ENCODE results near the gene LRRC7. TPM values are rescaled to one million over a fixed set of nuclear protein-coding genes. Genes with fewer than 3 reads are reported as not detected.

Gene LRRC7
- polyA plus RNA-seq, 1 experiment = 0.22 TPM

GRCh38 chr1:70008660-70009059 is 440.9 kb downstream of the LRRC7 start:
- TF ChIP-seq, protein P1, sequence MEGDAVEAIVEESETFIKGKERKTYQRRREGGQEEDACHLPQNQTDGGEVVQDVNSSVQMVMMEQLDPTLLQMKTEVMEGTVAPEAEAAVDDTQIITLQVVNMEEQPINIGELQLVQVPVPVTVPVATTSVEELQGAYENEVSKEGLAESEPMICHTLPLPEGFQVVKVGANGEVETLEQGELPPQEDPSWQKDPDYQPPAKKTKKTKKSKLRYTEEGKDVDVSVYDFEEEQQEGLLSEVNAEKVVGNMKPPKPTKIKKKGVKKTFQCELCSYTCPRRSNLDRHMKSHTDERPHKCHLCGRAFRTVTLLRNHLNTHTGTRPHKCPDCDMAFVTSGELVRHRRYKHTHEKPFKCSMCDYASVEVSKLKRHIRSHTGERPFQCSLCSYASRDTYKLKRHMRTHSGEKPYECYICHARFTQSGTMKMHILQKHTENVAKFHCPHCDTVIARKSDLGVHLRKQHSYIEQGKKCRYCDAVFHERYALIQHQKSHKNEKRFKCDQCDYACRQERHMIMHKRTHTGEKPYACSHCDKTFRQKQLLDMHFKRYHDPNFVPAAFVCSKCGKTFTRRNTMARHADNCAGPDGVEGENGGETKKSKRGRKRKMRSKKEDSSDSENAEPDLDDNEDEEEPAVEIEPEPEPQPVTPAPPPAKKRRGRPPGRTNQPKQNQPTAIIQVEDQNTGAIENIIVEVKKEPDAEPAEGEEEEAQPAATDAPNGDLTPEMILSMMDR (IDR thresholded peaks at IDR 0.05; ENCODE audit: insufficient read depth, low read depth, low read length) = no peak
- POLR2A ChIA-PET = no interaction called here
- Histone ChIP-seq H3K27me3 (ENCODE audit: control insufficient read depth, insufficient read depth, low read length) (no peaks in the 10 kb centered on the region), H3K4me3 (ENCODE audit: low read depth, low read length) (no peak overlapping the region), H3K36me3 (ENCODE audit: control insufficient read depth, insufficient read depth, low read length) (no peaks in the 10 kb centered on the region)
- DNase-seq (ENCODE audit: low read depth) = no peak
- CTCF ChIA-PET = no interaction called here

- POLR2A ChIA-PET = no interaction called here
- Histone ChIP-seq H3K4me3 (ENCODE audit: low read depth, low read length) (no peak overlapping the region), H3K36me3 (ENCODE audit: control insufficient read depth, insufficient read depth, low read length) (no peaks in the 10 kb centered on the region), H3K27me3 (ENCODE audit: control insufficient read depth, insufficient read depth, low read length) (no peaks in the 10 kb centered on the region)
- TF ChIP-seq, protein P1 (IDR thresholded peaks at IDR 0.05; ENCODE audit: insufficient read depth, low read depth, low read length) = no peak
- CTCF ChIA-PET = no interaction called here
- DNase-seq (ENCODE audit: low read depth) = no peak
Observed at GRCh38 chr1:70017770-70018169, 450.0 kb downstream of the LRRC7 start.

GRCh38 chr1:70024272-70024671 is 456.6 kb downstream of the LRRC7 start:
- Histone ChIP-seq H3K4me3 (ENCODE audit: low read depth, low read length) (no peak overlapping the region), H3K27me3 (ENCODE audit: control insufficient read depth, insufficient read depth, low read length) (no peaks in the 10 kb centered on the region), H3K36me3 (ENCODE audit: control insufficient read depth, insufficient read depth, low read length) (no peaks in the 10 kb centered on the region)
- TF ChIP-seq, protein P1 (IDR thresholded peaks at IDR 0.05; ENCODE audit: insufficient read depth, low read depth, low read length) = no peak
- POLR2A ChIA-PET = interaction anchor here (0.6 kb wide), 1 partner anchor 20 kb away, joined by 4 read pairs; no protein-coding TSS in a partner anchor
- CTCF ChIA-PET = no interaction called here
- no peak for DNase-seq (ENCODE audit: low read depth)

- H3K27me3 ChIP-seq (ENCODE audit: control insufficient read depth, insufficient read depth, low read length) = no peaks in the 10 kb centered on the region
- no peak overlapping the region for H3K4me3 ChIP-seq (ENCODE audit: low read depth, low read length)
- no peak for DNase-seq (ENCODE audit: low read depth)
- ChIA-PET POLR2A (no interaction called here), CTCF (interaction anchor here (0.6 kb wide), 1 partner anchor 246 kb away, joined by 3 read pairs; no protein-coding TSS in a partner anchor)
- TF ChIP-seq, protein P1 (IDR thresholded peaks at IDR 0.05; ENCODE audit: insufficient read depth, low read depth, low read length) = no peak
- H3K36me3 ChIP-seq (ENCODE audit: control insufficient read depth, insufficient read depth, low read length) = no peaks in the 10 kb centered on the region
Observed at GRCh38 chr1:70025052-70025451, 457.3 kb downstream of the LRRC7 start.

DNA sequence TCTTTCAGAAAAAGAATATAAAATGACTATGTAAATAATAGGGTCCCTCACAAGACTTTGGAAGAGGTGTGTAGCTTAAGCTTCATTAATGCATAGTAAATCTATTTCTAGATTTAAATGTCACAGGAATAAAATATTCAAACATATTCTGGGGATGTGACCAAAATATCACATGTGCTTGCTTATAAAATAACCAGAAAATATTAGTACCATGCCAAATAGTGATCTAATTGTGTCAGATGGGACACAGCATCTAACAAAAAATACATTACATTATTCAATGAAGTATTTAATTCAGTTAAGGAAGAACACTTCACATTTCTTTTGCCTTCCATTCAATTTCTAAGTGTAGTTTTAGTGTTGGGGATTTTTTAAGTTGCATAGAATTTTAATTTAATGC is 458.1 kb downstream of the LRRC7 start:
- H3K36me3 ChIP-seq (ENCODE audit: control insufficient read depth, insufficient read depth, low read length) = no peaks in the 10 kb centered on the region
- no peaks in the 10 kb centered on the region for H3K27me3 ChIP-seq (ENCODE audit: control insufficient read depth, insufficient read depth, low read length)
- H3K4me3 ChIP-seq (ENCODE audit: low read depth, low read length) = no peak overlapping the region
- POLR2A ChIA-PET = no interaction called here
- DNase-seq (ENCODE audit: low read depth) = no peak
- TF ChIP-seq, protein P1 (IDR thresholded peaks at IDR 0.05; ENCODE audit: insufficient read depth, low read depth, low read length) = no peak
- CTCF ChIA-PET = interaction anchor here (0.6 to 0.9 kb wide), 2 partner anchors 9 to 247 kb away, joined by 3 read pairs; no protein-coding TSS in a partner anchor
